CD8-positive, alpha-beta memory T cell (primary cell): ENCODE data around the gene ADSL. TPM values are rescaled to one million over a fixed set of nuclear protein-coding genes. Genes with fewer than 3 reads are reported as not detected.

Experiments used
- CTCF ChIA-PET: fragments of 350-600 bp; sonication (Branson Sonifier 250); formaldehyde crosslinking; loops from one replicate; lab custom pipeline; 2021; ENCODE audit warnings: antibody characterized with exemption; lab: Charles Lee
- POLR2A ChIA-PET: fragments of 350-600 bp; sonication (Branson Sonifier 250); formaldehyde crosslinking; loops from one replicate; lab custom pipeline; 2021; ENCODE audit warnings: antibody characterized with exemption; lab: Charles Lee
- DNase-seq, 5 donors: peaks; one replicate each; pipeline versions ENCODE4 v3.0.0 to v3.0.0-alpha.2; 2020 to 2022; ENCODE audit warnings: mixed read lengths in 1 of 5
- H3K27ac ChIP-seq: one replicate; pipeline ENCODE4 v1.7.0; 2013; ENCODE audit warnings: low read depth, mild to moderate bottlenecking, low read length, moderate library complexity
- H3K27me3 ChIP-seq: 2 replicates; pipeline ENCODE4 v1.7.0; 2013; ENCODE audit warnings: low read length, mild to moderate bottlenecking; ENCODE audit not compliant: insufficient read depth, poor library complexity, severe bottlenecking
- H3K36me3 ChIP-seq: 2 replicates; pipeline ENCODE4 v1.7.0; 2013; ENCODE audit warnings: mild to moderate bottlenecking, low read length, moderate library complexity; ENCODE audit not compliant: insufficient read depth
- H3K4me1 ChIP-seq: 2 replicates; pipeline ENCODE4 v1.7.0; 2013; ENCODE audit warnings: mild to moderate bottlenecking, low read length, moderate library complexity; ENCODE audit not compliant: insufficient read depth
- H3K4me3 ChIP-seq: 2 replicates; pipeline ENCODE4 v1.7.0; 2013; ENCODE audit warnings: mild to moderate bottlenecking, low read length
- H3K9me3 ChIP-seq: 2 replicates; pipeline ENCODE4 v1.7.0; 2013; ENCODE audit warnings: mild to moderate bottlenecking, low read length
- H3K27ac Mint-ChIP-seq, 8 donors: one replicate each; pipeline ENCODE4 v1.8.0; 2020 to 2021; ENCODE audit warnings: mixed read lengths in 8 of 8, mild to moderate bottlenecking in 6 of 8, inconsistent platforms in 3 of 8, moderate library complexity in 3 of 8
- H3K27me3 Mint-ChIP-seq, 2 donors: one replicate each; pipeline ENCODE4 v1.8.0; 2020 to 2021; ENCODE audit warnings: mixed read lengths in 2 of 2, mild to moderate bottlenecking in 1 of 2, moderate library complexity in 1 of 2
- H3K36me3 Mint-ChIP-seq, 3 donors: one replicate each; pipeline ENCODE4 v1.8.0; 2020 to 2021; ENCODE audit warnings: mixed read lengths in 3 of 3, inconsistent platforms in 1 of 3, mild to moderate bottlenecking in 1 of 3
- H3K4me1 Mint-ChIP-seq, 3 donors: one replicate each; pipeline ENCODE4 v1.8.0; 2020 to 2021; ENCODE audit warnings: mixed read lengths in 3 of 3, inconsistent platforms in 1 of 3, mild to moderate bottlenecking in 1 of 3
- H3K4me3 Mint-ChIP-seq, 7 donors: one replicate each; pipeline ENCODE4 v1.8.0; 2020 to 2021; ENCODE audit warnings: mixed read lengths in 7 of 7, mild to moderate bottlenecking in 6 of 7, moderate library complexity in 4 of 7, inconsistent platforms in 2 of 7
- H3K9me3 Mint-ChIP-seq, 5 donors: one replicate each; pipeline ENCODE4 v1.8.0; 2020 to 2022; ENCODE audit warnings: mixed read lengths in 5 of 5, mild to moderate bottlenecking in 3 of 5, moderate library complexity in 2 of 5, inconsistent platforms in 1 of 5
- polyA plus RNA-seq: library from polyadenylated mRNA; unstranded; fragments of 300-500 nt; fragmentation: Illumina TruSeq; gene quantifications from one replicate; pipeline ENCODE4 v1.2.3, GENCODE V29; 2021
- total RNA-seq, 2 experiments: library from RNA; stranded (reverse); gene quantifications; one replicate each; pipeline ENCODE4 v1.2.3, GENCODE V29; 2021

ADSL gene
- total and polyA plus RNA-seq, 3 experiments from 2014 or later, result 90.0 to 154 (median 151) TPM

- CTCF ChIA-PET, result no interaction called here
- Mint-ChIP-seq H3K36me3 (peaks cover 0 to 7% (median 5%) of the 10 kb centered on the region in 3 donors), H3K27me3 (no peaks in the 10 kb centered on the region), H3K4me1 (peaks cover 55 to 81% (median 75%) of the 10 kb centered on the region in 3 donors), H3K4me3 (no peak overlapping the region), H3K27ac (peak overlapping the region in 5 of 8 donors; percentile 8 to 70 (median 54)), H3K9me3 (no peaks in the 10 kb centered on the region)
- Histone ChIP-seq H3K4me1 (peaks cover 50% of the 10 kb centered on the region), H3K4me3 (no peak overlapping the region), H3K27ac (no peak overlapping the region), H3K36me3 (no peaks in the 10 kb centered on the region), H3K27me3 (no peaks in the 10 kb centered on the region), H3K9me3 (no peaks in the 10 kb centered on the region)
- no peak for DNase-seq
- POLR2A ChIA-PET, result no interaction called here
Measured at GRCh38 chr22:40340044-40340443, 6.3 kb upstream of the ADSL start.

DNA sequence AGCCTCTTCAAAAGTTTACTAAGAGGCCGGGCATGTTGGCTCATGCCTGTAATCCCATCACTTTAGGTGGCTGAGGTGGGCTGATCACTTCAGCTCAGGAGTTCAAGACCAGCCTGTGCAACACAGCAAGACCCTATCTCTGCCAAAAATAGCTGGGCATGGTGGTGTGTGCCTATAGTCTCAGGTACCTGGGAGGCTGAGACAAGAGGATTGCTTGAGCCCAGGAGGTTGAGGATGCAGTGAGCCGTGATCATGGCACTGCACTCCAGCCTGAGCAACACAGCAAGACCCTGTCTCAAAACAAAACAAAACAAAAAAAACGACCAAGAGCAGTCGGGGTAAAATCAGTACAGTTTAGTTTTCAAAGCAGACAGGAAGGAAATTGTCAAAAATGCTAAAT lies 4.7 kb upstream of the ADSL start:
- H3K4me3 Mint-ChIP-seq, result peak overlapping the region in 5 of 7 donors; percentile 41 to 76 (median 47)
- no peaks in the 10 kb centered on the region for H3K27me3 ChIP-seq
- ChIA-PET CTCF (no interaction called here), POLR2A (no interaction called here)
- peaks cover 39% of the 10 kb centered on the region for H3K4me1 ChIP-seq
- no peak overlapping the region for H3K27ac ChIP-seq
- peaks cover 0 to 13% (median 3%) of the 10 kb centered on the region in 3 donors for H3K36me3 Mint-ChIP-seq
- DNase-seq, result no peak
- peaks cover 52 to 78% (median 72%) of the 10 kb centered on the region in 3 donors for H3K4me1 Mint-ChIP-seq
- H3K36me3 ChIP-seq, result no peaks in the 10 kb centered on the region
- no peak overlapping the region for H3K4me3 ChIP-seq
- no peaks in the 10 kb centered on the region for H3K9me3 Mint-ChIP-seq
- H3K27ac Mint-ChIP-seq, result peak overlapping the region in 7 of 8 donors; percentile 40 to 75 (median 66)
- no peaks in the 10 kb centered on the region for H3K27me3 Mint-ChIP-seq
- H3K9me3 ChIP-seq, result no peaks in the 10 kb centered on the region

DNA sequence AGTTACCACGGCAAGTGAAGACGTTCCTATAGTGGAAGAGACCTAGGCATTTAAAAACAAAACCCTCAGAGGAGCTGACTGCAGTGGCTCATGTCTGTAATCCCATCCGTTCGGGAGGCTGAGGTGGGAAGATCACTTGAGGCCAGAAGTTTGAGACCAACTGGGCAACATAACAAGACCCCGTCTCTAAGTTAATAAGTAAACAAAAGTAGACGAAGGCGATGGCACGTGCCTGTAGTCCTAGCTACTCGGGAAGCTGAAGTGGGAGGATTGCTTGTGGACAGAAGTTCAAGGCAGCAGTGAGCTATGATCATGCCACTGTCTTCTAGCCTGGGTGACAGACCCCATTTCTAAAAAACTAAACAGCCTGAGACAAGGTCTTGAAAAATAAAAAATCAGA lies 3.8 kb upstream of the ADSL start:
- peak overlapping the region in 5 of 8 donors; percentile 38 to 76 (median 66) for H3K27ac Mint-ChIP-seq
- no peak overlapping the region for H3K27ac ChIP-seq
- H3K4me3 Mint-ChIP-seq, result peak overlapping the region in 4 of 7 donors; percentile 5 to 76 (median 24)
- H3K27me3 Mint-ChIP-seq, result no peaks in the 10 kb centered on the region
- ChIA-PET CTCF (interaction anchor here (0.6 to 1.0 kb wide), 2 partner anchors 19 to 94 kb away, joined by 3 read pairs; no protein-coding TSS in a partner anchor), POLR2A (no interaction called here)
- H3K9me3 Mint-ChIP-seq, result no peaks in the 10 kb centered on the region
- H3K4me1 Mint-ChIP-seq, result peaks cover 53 to 78% (median 69%) of the 10 kb centered on the region in 3 donors
- H3K9me3 ChIP-seq, result no peaks in the 10 kb centered on the region
- no peaks in the 10 kb centered on the region for H3K36me3 ChIP-seq
- no peaks in the 10 kb centered on the region for H3K27me3 ChIP-seq
- H3K4me3 ChIP-seq, result no peak overlapping the region
- peaks cover 0 to 15% (median 3%) of the 10 kb centered on the region in 3 donors for H3K36me3 Mint-ChIP-seq
- peaks cover 39% of the 10 kb centered on the region for H3K4me1 ChIP-seq
- no peak for DNase-seq

DNA sequence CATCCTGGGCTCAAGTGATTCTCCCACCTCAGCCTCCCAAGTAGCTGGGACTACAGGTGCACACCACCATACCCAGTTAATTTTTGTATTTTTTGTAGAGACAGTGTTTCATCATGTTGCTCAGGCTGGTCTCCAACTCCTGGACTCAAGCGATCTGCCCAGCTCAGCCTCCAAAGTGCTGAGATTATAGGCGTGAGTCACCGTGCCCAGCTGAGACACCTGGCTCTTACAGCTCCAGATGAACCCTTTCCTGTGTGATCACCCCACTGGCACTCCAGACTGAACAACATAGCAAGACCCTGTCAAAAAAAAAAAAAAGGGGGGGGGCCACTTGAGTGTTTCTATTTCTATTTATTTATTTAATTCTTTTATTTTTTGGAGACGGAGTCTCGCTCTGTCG lies 1.0 kb upstream of the ADSL start:
- Mint-ChIP-seq H3K27ac (peak overlapping the region; percentile 72 to 98 (median 96)), H3K9me3 (no peaks in the 10 kb centered on the region), H3K27me3 (no peaks in the 10 kb centered on the region), H3K4me1 (peaks cover 54 to 74% (median 59%) of the 10 kb centered on the region in 3 donors), H3K4me3 (peak overlapping the region; percentile 96 to 99 (median 98)), H3K36me3 (peaks cover 0 to 28% (median 7%) of the 10 kb centered on the region in 3 donors)
- ChIA-PET CTCF (interaction anchor here (0.7 to 3.5 kb wide), 8 partner anchors 10 to 301 kb away, joined by 3 to 17 read pairs (median 6); no protein-coding TSS in a partner anchor), POLR2A (interaction anchor here (0.7 to 4.7 kb wide), 9 partner anchors 10 to 993 kb away, joined by 3 to 51 read pairs (median 6); no protein-coding TSS in a partner anchor)
- H3K27me3 ChIP-seq, result no peaks in the 10 kb centered on the region
- H3K4me3 ChIP-seq, result no peak overlapping the region
- H3K9me3 ChIP-seq, result no peaks in the 10 kb centered on the region
- peak in 1 of 5 donors; percentile 12 for DNase-seq
- peak overlapping the region; percentile 83 for H3K27ac ChIP-seq
- H3K36me3 ChIP-seq, result peaks cover 5% of the 10 kb centered on the region
- peaks cover 48% of the 10 kb centered on the region for H3K4me1 ChIP-seq

GRCh38 chr22:40345815-40346184 lies 500 bp upstream of the ADSL start:
- Mint-ChIP-seq H3K27ac (peak overlapping the region; percentile 94 to 98 (median 97)), H3K4me1 (peaks cover 53 to 72% (median 57%) of the 10 kb centered on the region in 3 donors), H3K36me3 (peaks cover 0 to 33% (median 5%) of the 10 kb centered on the region in 3 donors), H3K4me3 (peak overlapping the region; percentile 96 to 99 (median 98)), H3K27me3 (no peaks in the 10 kb centered on the region), H3K9me3 (no peaks in the 10 kb centered on the region)
- peak; percentile 40 to 72 (median 50) for DNase-seq
- H3K36me3 ChIP-seq, result peaks cover 5% of the 10 kb centered on the region
- peak overlapping the region; percentile 83 for H3K27ac ChIP-seq
- peak overlapping the region; percentile 78 for H3K4me3 ChIP-seq
- peaks cover 48% of the 10 kb centered on the region for H3K4me1 ChIP-seq
- ChIA-PET CTCF (interaction anchor here (0.7 to 3.5 kb wide), 10 partner anchors 11 to 321 kb away, joined by 3 to 17 read pairs (median 6); no protein-coding TSS in a partner anchor), POLR2A (interaction anchor here (0.5 to 4.7 kb wide), 11 partner anchors 10 to 1869 kb away, joined by 3 to 51 read pairs (median 5); no protein-coding TSS in a partner anchor)
- H3K9me3 ChIP-seq, result no peaks in the 10 kb centered on the region
- H3K27me3 ChIP-seq, result no peaks in the 10 kb centered on the region

GRCh38 chr22:40347300-40347699 lies 1.0 kb downstream of the ADSL start:
- no peaks in the 10 kb centered on the region for H3K9me3 Mint-ChIP-seq
- no peaks in the 10 kb centered on the region for H3K9me3 ChIP-seq
- H3K4me1 Mint-ChIP-seq, result peaks cover 45 to 63% (median 48%) of the 10 kb centered on the region in 3 donors
- POLR2A ChIA-PET, result interaction anchor here (0.6 to 4.7 kb wide), 3 partner anchors 22 to 302 kb away, joined by 3 to 51 read pairs (median 4); no protein-coding TSS in a partner anchor
- H3K27me3 Mint-ChIP-seq, result no peaks in the 10 kb centered on the region
- CTCF ChIA-PET, result interaction anchor here (0.6 to 3.2 kb wide), 40 partner anchors 11 to 812 kb away, joined by 3 to 16 read pairs (median 4); partner anchors contain the start of gene TNRC6B
- peak overlapping the region; percentile 81 to 98 (median 96) for H3K27ac Mint-ChIP-seq
- H3K27ac ChIP-seq, result peak overlapping the region; percentile 83
- peaks cover 14% of the 10 kb centered on the region for H3K36me3 ChIP-seq
- H3K4me3 Mint-ChIP-seq, result peak overlapping the region; percentile 96 to 99 (median 98)
- H3K36me3 Mint-ChIP-seq, result peaks cover 0 to 40% (median 5%) of the 10 kb centered on the region in 3 donors
- peak overlapping the region; percentile 78 for H3K4me3 ChIP-seq
- DNase-seq, result no peak
- peaks cover 35% of the 10 kb centered on the region for H3K4me1 ChIP-seq
- H3K27me3 ChIP-seq, result no peaks in the 10 kb centered on the region

- peaks cover 27% of the 10 kb centered on the region for H3K4me1 ChIP-seq
Measured at GRCh38 chr22:40348025-40348658, 1.8 kb downstream of the ADSL start.

More at GRCh38 chr22:40348025-40348658, 1.8 kb downstream of the ADSL start:
- Histone ChIP-seq H3K4me3 (peak overlapping the region; percentile 78), H3K27ac (no peak overlapping the region), H3K36me3 (peaks cover 22% of the 10 kb centered on the region), H3K9me3 (no peaks in the 10 kb centered on the region), H3K27me3 (no peaks in the 10 kb centered on the region)
- H3K4me1 Mint-ChIP-seq, result peaks cover 40 to 61% (median 46%) of the 10 kb centered on the region in 3 donors
- peak overlapping the region; percentile 96 to 99 (median 98) for H3K4me3 Mint-ChIP-seq
- peak; percentile 36 to 76 (median 59) for DNase-seq
- ChIA-PET CTCF (interaction anchor here (0.6 to 3.2 kb wide), 42 partner anchors 12 to 814 kb away, joined by 3 to 16 read pairs (median 4); partner anchors contain the start of gene TNRC6B), POLR2A (interaction anchor here (0.6 to 4.7 kb wide), 5 partner anchors 22 to 303 kb away, joined by 3 to 51 read pairs (median 4); no protein-coding TSS in a partner anchor)
- peaks cover 0 to 48% (median 5%) of the 10 kb centered on the region in 3 donors for H3K36me3 Mint-ChIP-seq
- H3K27me3 Mint-ChIP-seq, result no peaks in the 10 kb centered on the region
- H3K27ac Mint-ChIP-seq, result peak overlapping the region in 7 of 8 donors; percentile 15 to 98 (median 97)
- H3K9me3 Mint-ChIP-seq, result no peaks in the 10 kb centered on the region
